ENCODE results near the gene EML6. TPM values are rescaled to one million over a fixed set of nuclear protein-coding genes. Genes with fewer than 3 reads are reported as not detected.

Gene EML6
- total RNA-seq, 3 donors from 2014 or later (not counting 1 experiment from before 2014, with no cell fraction given) = 1.7 to 3.2 (median 2.4) TPM

GRCh38 chr2:54927085-54927750 is 203.8 kb downstream of the EML6 start:
- Histone ChIP-seq H3K9me3 (ENCODE audit: control insufficient read depth, insufficient read depth, low read length) (no peaks in the 10 kb centered on the region), H3K4me3 (ENCODE audit: low read length) (no peak overlapping the region), H3K27ac (ENCODE audit: low read length) (no peak overlapping the region), H3K27me3 (ENCODE audit: control insufficient read depth, insufficient read depth, low read length) (no peaks in the 10 kb centered on the region), H3K36me3 (ENCODE audit: control insufficient read depth, insufficient read depth, low read length) (no peaks in the 10 kb centered on the region), H3K4me1 (ENCODE audit: control insufficient read depth, insufficient read depth, low read length) (no peaks in the 10 kb centered on the region)
- 91% methylated on average over 7 of the region's 8 CpGs for WGBS (ENCODE audit: insufficient coverage)
- no peak for DNase-seq
- Mint-ChIP-seq H3K27ac (no peak overlapping the region), H3K36me3 (no peaks in the 10 kb centered on the region), H3K4me3 (no peak overlapping the region), H3K9me3 (no peaks in the 10 kb centered on the region), H3K27me3 (ENCODE audit: low read depth in 2 of 2) (no peaks in the 10 kb centered on the region), H3K4me1 (peaks cover 12 to 18% of the 10 kb centered on the region in 2 donors)
- intact Hi-C loops (cut with micrococcal nuclease) = no loop called here
- TF ChIP-seq, protein P1, sequence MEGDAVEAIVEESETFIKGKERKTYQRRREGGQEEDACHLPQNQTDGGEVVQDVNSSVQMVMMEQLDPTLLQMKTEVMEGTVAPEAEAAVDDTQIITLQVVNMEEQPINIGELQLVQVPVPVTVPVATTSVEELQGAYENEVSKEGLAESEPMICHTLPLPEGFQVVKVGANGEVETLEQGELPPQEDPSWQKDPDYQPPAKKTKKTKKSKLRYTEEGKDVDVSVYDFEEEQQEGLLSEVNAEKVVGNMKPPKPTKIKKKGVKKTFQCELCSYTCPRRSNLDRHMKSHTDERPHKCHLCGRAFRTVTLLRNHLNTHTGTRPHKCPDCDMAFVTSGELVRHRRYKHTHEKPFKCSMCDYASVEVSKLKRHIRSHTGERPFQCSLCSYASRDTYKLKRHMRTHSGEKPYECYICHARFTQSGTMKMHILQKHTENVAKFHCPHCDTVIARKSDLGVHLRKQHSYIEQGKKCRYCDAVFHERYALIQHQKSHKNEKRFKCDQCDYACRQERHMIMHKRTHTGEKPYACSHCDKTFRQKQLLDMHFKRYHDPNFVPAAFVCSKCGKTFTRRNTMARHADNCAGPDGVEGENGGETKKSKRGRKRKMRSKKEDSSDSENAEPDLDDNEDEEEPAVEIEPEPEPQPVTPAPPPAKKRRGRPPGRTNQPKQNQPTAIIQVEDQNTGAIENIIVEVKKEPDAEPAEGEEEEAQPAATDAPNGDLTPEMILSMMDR (IDR thresholded peaks at IDR 0.05) = no peak
- no peak for ATAC-seq

DNA sequence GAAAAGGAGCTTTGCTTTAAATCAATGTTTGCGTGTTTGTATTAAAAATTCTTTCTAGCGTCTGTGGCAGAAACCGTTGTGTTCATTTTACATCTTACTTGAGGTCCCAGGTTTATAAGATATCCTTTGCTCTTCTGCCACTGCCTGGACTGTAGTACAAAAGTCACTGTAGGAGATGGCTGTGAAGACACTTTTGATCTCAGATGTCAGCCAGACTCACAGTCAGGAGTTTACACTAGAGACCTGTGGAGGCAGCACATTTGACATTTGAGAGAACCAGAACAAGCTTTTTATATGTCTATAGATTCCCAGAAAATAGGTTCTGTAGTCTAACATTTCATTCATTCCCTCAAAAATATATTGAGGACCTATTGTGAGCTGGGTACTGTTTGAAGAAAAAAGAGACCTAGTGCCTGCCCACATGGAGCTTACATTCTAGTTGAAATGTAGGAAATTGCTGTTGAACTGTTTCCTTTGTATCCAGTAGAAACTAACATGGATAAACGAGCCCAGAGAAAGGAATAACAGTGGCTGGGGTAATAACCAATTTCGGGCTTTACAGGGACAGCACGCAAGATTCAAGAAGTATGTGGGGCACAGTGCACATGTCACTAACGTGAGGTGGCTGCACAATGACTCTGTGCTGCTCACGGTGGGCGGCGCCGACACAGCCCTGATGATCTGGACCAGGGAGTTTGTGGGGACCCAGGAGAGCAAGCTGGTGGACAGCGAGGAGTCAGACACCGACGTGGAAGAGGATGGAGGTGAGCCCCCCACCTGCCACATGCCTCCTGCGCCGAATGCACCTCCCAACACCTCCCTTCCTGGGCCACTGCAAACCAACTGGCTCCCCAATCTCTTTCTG is 204.5 kb downstream of the EML6 start:
- Histone ChIP-seq H3K9me3 (ENCODE audit: control insufficient read depth, insufficient read depth, low read length) (no peaks in the 10 kb centered on the region), H3K36me3 (ENCODE audit: control insufficient read depth, insufficient read depth, low read length) (no peaks in the 10 kb centered on the region), H3K4me1 (ENCODE audit: control insufficient read depth, insufficient read depth, low read length) (no peaks in the 10 kb centered on the region), H3K4me3 (ENCODE audit: low read length) (no peak overlapping the region), H3K27ac (ENCODE audit: low read length) (no peak overlapping the region), H3K27me3 (ENCODE audit: control insufficient read depth, insufficient read depth, low read length) (no peaks in the 10 kb centered on the region)
- Mint-ChIP-seq H3K27me3 (ENCODE audit: low read depth in 2 of 2) (no peaks in the 10 kb centered on the region), H3K36me3 (no peaks in the 10 kb centered on the region), H3K4me3 (no peak overlapping the region), H3K9me3 (no peaks in the 10 kb centered on the region), H3K4me1 (peaks cover 12 to 18% of the 10 kb centered on the region in 2 donors), H3K27ac (no peak overlapping the region)
- ATAC-seq (no peak), DNase-seq (no peak)
- TF ChIP-seq, protein P1 (IDR thresholded peaks at IDR 0.05) = no peak
- intact Hi-C loops (cut with micrococcal nuclease) = no loop called here
- 95% methylated on average over 16 of the region's 16 CpGs for WGBS (ENCODE audit: insufficient coverage)

- Histone ChIP-seq H3K27me3 (ENCODE audit: control insufficient read depth, insufficient read depth, low read length) (no peaks in the 10 kb centered on the region), H3K9me3 (ENCODE audit: control insufficient read depth, insufficient read depth, low read length) (no peaks in the 10 kb centered on the region), H3K27ac (ENCODE audit: low read length) (no peak overlapping the region), H3K4me1 (ENCODE audit: control insufficient read depth, insufficient read depth, low read length) (no peaks in the 10 kb centered on the region), H3K4me3 (ENCODE audit: low read length) (no peak overlapping the region), H3K36me3 (ENCODE audit: control insufficient read depth, insufficient read depth, low read length) (no peaks in the 10 kb centered on the region)
- H3K27ac Mint-ChIP-seq = no peak overlapping the region
- WGBS (ENCODE audit: insufficient coverage) = 94% methylated on average over 3 of the region's 4 CpGs
- no peak overlapping the region for H3K4me3 Mint-ChIP-seq
- no peak for ATAC-seq
- DNase-seq = no peak
- H3K9me3 Mint-ChIP-seq = no peaks in the 10 kb centered on the region
- H3K36me3 Mint-ChIP-seq = no peaks in the 10 kb centered on the region
- intact Hi-C loops (cut with micrococcal nuclease) = no loop called here
- H3K4me1 Mint-ChIP-seq = peaks cover 12 to 18% of the 10 kb centered on the region in 2 donors
- TF ChIP-seq, protein P1 (IDR thresholded peaks at IDR 0.05) = no peak
- no peaks in the 10 kb centered on the region for H3K27me3 Mint-ChIP-seq (ENCODE audit: low read depth in 2 of 2)
Measured at GRCh38 chr2:54928719-54929118, 205.3 kb downstream of the EML6 start.
